Measurements from ENCODE around the gene TMEM63B. TPM values are rescaled to one million over a fixed set of nuclear protein-coding genes. Genes with fewer than 3 reads are reported as not detected.

TMEM63B gene
- total RNA-seq, 1 donor from 2014 or later: 59.3 TPM

- H3K4me3 ChIP-seq (ENCODE audit: low read depth, low read length): no peak overlapping the region
- H3K36me3 ChIP-seq (ENCODE audit: control insufficient read depth, insufficient read depth, low read length): peaks cover 8% of the 10 kb centered on the region
- no peak for DNase-seq (ENCODE audit: low read depth)
- no peak for TF ChIP-seq CTCF (IDR thresholded peaks at IDR 0.05; ENCODE audit: insufficient read depth, low read length, poor library complexity, severe bottlenecking)
- no peaks in the 10 kb centered on the region for H3K27me3 ChIP-seq (ENCODE audit: control insufficient read depth, insufficient read depth, low read length)
These were observed 21.2 kb upstream of the TMEM63B start for GRCh38 chr6:44105993-44106740.

- no peak for TF ChIP-seq CTCF (IDR thresholded peaks at IDR 0.05; ENCODE audit: insufficient read depth, low read length, poor library complexity, severe bottlenecking)
- DNase-seq (ENCODE audit: low read depth): no peak
- Histone ChIP-seq H3K36me3 (ENCODE audit: control insufficient read depth, insufficient read depth, low read length) (peaks cover 8% of the 10 kb centered on the region), H3K27me3 (ENCODE audit: control insufficient read depth, insufficient read depth, low read length) (no peaks in the 10 kb centered on the region), H3K4me3 (ENCODE audit: low read depth, low read length) (no peak overlapping the region)
These were observed 20.3 kb upstream of the TMEM63B start for GRCh38 chr6:44107017-44107416.

- H3K36me3 ChIP-seq (ENCODE audit: control insufficient read depth, insufficient read depth, low read length): peaks cover 8% of the 10 kb centered on the region
These were observed 18.9 kb upstream of the TMEM63B start for GRCh38 chr6:44108471-44108870.

GRCh38 chr6:44109212-44109611 is 18.1 kb upstream of the TMEM63B start:
- DNase-seq (ENCODE audit: low read depth): no peak
- H3K27me3 ChIP-seq (ENCODE audit: control insufficient read depth, insufficient read depth, low read length): no peaks in the 10 kb centered on the region

More at GRCh38 chr6:44108471-44108870, 18.9 kb upstream of the TMEM63B start:
- DNase-seq (ENCODE audit: low read depth): no peak
- Histone ChIP-seq H3K4me3 (ENCODE audit: low read depth, low read length) (no peak overlapping the region), H3K27me3 (ENCODE audit: control insufficient read depth, insufficient read depth, low read length) (no peaks in the 10 kb centered on the region)
- TF ChIP-seq CTCF (IDR thresholded peaks at IDR 0.05; ENCODE audit: insufficient read depth, low read length, poor library complexity, severe bottlenecking): no peak

GRCh38 chr6:44110005-44110676 is 17.2 kb upstream of the TMEM63B start:
- TF ChIP-seq CTCF (IDR thresholded peaks at IDR 0.05; ENCODE audit: insufficient read depth, low read length, poor library complexity, severe bottlenecking): no peak
- Histone ChIP-seq H3K36me3 (ENCODE audit: control insufficient read depth, insufficient read depth, low read length) (peaks cover 7% of the 10 kb centered on the region), H3K27me3 (ENCODE audit: control insufficient read depth, insufficient read depth, low read length) (no peaks in the 10 kb centered on the region), H3K4me3 (ENCODE audit: low read depth, low read length) (no peak overlapping the region)
- no peak for DNase-seq (ENCODE audit: low read depth)

More at GRCh38 chr6:44109212-44109611, 18.1 kb upstream of the TMEM63B start:
- H3K4me3 ChIP-seq (ENCODE audit: low read depth, low read length): no peak overlapping the region
- peaks cover 7% of the 10 kb centered on the region for H3K36me3 ChIP-seq (ENCODE audit: control insufficient read depth, insufficient read depth, low read length)
- TF ChIP-seq CTCF (IDR thresholded peaks at IDR 0.05; ENCODE audit: insufficient read depth, low read length, poor library complexity, severe bottlenecking): no peak

Measured in kidney epithelial cell (primary cell).